SW480 (cell line): ENCODE measurements around the gene ALG9.

Experiments
- DNase-seq: peaks from one replicate; pipeline ENCODE4 v3.0.0-alpha.2; 2016; ENCODE audit warnings: low spot score

ALG9 gene

GRCh38 chr11:111882202-111882601 lies 10.8 kb upstream of the ALG9 start:
- no peak for DNase-seq

GRCh38 chr11:111879637-111879960 lies 8.2 kb upstream of the ALG9 start:
- no peak for DNase-seq

GRCh38 chr11:111878849-111879636 lies 7.7 kb upstream of the ALG9 start, which contains the start of the genes CFAP68 and FDXACB1:
Gene CFAP68, plus strand, starts transcription at chr11:111879541. Its CDS starts 20 bp downstream, at chr11:111879561.
Gene FDXACB1, minus strand, starts transcription at chr11:111879165. Its CDS starts 33 bp downstream, at chr11:111879132.
- peak; percentile 97 for DNase-seq

GRCh38 chr11:111878385-111878848 lies 7.0 kb upstream of the ALG9 start:
- DNase-seq = peak; percentile 56

- peak; percentile 8 for DNase-seq
Observed at GRCh38 chr11:111871693-111872161, 346 bp upstream of the ALG9 start.

GRCh38 chr11:111870522-111870885 lies 877 bp downstream of the ALG9 start:
- no peak for DNase-seq

- DNase-seq = no peak
Observed at GRCh38 chr11:111870113-111870512, 1.3 kb downstream of the ALG9 start.

- no peak for DNase-seq
Observed at GRCh38 chr11:111860257-111860656, 11.1 kb downstream of the ALG9 start.

- DNase-seq = no peak
Observed at GRCh38 chr11:111855506-111855905, 15.9 kb downstream of the ALG9 start.

GRCh38 chr11:111852103-111852502 lies 19.3 kb downstream of the ALG9 start:
- DNase-seq = no peak

GRCh38 chr11:111851636-111852035 lies 19.7 kb downstream of the ALG9 start:
- peak; percentile 15 for DNase-seq

- DNase-seq = no peak
Observed at GRCh38 chr11:111851067-111851466, 20.3 kb downstream of the ALG9 start.

GRCh38 chr11:111849631-111850030 lies 21.8 kb downstream of the ALG9 start:
- DNase-seq = no peak

GRCh38 chr11:111846636-111847035 lies 24.7 kb downstream of the ALG9 start:
- no peak for DNase-seq

GRCh38 chr11:111846063-111846462 lies 25.3 kb downstream of the ALG9 start:
- DNase-seq = no peak

GRCh38 chr11:111845276-111846028 lies 25.9 kb downstream of the ALG9 start:
- no peak for DNase-seq

GRCh38 chr11:111843661-111844060 lies 27.7 kb downstream of the ALG9 start:
- DNase-seq = no peak

- peak; percentile 71 for DNase-seq
Observed at GRCh38 chr11:111841370-111842053, 29.9 kb downstream of the ALG9 start.

GRCh38 chr11:111840143-111840542 lies 31.2 kb downstream of the ALG9 start:
- DNase-seq = no peak

GRCh38 chr11:111838054-111838453 lies 33.3 kb downstream of the ALG9 start:
- DNase-seq = no peak

- DNase-seq = no peak
Observed at GRCh38 chr11:111837366-111837891, 34.0 kb downstream of the ALG9 start.

GRCh38 chr11:111836721-111837120 lies 34.7 kb downstream of the ALG9 start:
- peak; percentile 7 for DNase-seq
